GOT3 (cell line): Measurements from ENCODE around the gene MTHFD1L.

Experiments
- DNase-seq: peaks from one replicate; lab custom pipeline; 2025; ENCODE audit warnings: mixed read lengths; lab: John Stamatoyannopoulos, UW

The MTHFD1L gene

DNA sequence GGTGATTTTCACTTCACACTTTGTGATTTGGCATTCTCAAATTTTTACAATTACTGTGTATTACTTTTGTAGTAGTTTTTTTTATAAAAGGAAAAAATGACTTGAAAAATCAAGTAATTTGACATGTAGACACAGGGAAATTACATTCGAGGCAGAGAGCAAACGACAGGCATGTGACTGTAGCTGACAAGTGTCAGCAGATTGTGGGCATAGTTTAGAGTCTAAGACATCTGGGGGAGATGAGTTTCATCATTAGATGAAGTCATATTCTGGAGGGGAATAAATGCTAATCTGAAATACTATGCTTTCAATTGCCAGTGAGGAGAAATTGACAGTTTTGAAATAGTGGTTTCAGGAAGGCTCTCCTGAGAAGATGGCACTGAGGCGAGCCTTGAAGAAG is 126.0 kb downstream of the MTHFD1L start:
- no peak for DNase-seq

GRCh38 chr6:150992262-150992661 is 126.8 kb downstream of the MTHFD1L start:
- DNase-seq, result no peak

GRCh38 chr6:150992703-150993102 is 127.2 kb downstream of the MTHFD1L start:
- no peak for DNase-seq

GRCh38 chr6:150993253-150993652 is 127.8 kb downstream of the MTHFD1L start:
- DNase-seq, result no peak

DNA sequence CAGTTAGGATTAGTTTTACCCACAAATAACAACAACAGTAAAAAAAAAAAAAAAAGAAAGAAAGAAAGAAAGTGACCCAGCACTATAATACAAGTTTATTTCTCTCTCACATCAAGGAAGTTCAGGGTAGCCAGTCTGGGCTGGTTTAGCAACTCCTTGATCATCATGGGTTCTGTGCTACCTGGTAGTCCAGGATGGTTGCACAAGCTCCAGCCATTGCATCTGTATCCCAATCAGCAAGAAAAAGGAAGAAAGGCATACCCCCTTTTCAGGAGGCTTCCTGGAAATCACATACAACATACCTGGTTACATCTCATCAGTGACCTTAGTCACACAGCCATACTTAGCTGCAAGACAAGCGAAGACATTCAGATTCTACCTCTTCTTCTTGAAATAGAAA is 128.5 kb downstream of the MTHFD1L start:
- DNase-seq, result no peak

DNA sequence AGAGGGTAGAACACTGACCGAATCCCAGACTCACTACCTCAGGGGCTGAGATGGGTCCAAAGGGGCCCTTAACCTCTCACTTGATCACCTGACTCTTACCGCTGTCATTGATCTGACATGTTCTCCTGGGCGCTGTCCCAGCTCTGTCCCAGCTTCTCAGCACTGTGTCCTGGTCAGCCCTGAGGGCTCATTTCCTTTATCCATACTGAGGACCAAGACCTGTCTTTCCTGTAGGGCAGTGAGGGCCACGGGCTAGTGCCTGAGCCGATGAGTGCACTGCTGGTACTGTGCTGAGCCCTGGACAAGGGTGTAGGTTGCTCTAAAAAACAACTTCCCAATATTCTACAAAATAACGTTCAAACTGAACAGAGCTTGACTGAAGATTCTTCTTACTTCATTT is 131.5 kb downstream of the MTHFD1L start:
- no peak for DNase-seq

- no peak for DNase-seq
Observed at GRCh38 chr6:150999107-150999506, 133.6 kb downstream of the MTHFD1L start.

DNA sequence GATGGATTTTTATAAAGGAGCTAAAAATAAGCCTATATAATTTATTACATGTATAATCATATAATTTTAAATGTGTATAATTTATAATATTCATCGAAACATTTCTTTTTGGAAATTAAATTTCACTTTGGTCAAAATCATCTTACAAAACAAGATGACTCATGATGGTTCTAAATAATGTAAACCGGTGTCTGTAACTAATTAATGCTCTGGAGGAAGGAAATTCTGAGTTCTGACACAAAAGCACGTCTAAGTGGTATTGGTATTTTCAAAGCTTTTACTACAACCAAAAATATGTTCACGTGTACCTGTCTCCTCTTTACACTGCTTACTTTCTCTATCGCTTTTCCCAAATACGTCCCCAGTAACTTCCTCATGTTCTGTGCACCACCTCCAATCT is 134.1 kb downstream of the MTHFD1L start:
- DNase-seq, result no peak

DNA sequence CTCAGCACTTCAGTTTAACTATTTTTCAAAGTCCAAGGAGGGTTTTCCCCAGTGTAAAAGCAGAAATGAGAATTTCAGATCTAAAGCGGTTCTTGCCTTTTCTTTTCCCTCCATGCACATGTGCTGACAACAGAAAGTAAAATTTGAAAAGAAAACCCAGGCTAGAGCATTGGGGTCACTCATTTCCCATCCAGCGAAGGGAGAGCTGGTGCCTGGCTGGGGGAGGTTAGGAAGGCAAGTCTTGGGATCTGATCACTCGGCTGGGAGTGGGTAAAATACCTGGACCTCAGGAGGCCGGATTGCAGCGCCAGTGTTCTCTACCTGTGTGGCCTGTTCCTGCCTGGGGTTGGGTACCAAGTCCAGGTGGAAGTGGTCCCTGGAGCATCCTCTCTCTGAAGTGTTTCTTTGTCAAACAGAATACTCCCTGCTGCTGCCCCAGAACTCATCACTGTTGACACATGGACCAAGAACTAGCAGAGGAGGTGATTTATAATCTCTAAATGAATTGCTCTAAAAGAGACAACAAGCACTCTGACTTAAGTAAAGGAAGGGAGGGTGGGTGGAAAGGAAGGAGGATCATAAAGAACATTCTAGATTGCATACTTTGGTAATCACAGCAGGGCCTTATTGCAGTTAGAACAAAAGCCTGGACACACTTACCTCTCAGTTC is 136.0 kb downstream of the MTHFD1L start:
- DNase-seq, result no peak

GRCh38 chr6:151002057-151002450 is 136.6 kb downstream of the MTHFD1L start:
- DNase-seq, result no peak

DNA sequence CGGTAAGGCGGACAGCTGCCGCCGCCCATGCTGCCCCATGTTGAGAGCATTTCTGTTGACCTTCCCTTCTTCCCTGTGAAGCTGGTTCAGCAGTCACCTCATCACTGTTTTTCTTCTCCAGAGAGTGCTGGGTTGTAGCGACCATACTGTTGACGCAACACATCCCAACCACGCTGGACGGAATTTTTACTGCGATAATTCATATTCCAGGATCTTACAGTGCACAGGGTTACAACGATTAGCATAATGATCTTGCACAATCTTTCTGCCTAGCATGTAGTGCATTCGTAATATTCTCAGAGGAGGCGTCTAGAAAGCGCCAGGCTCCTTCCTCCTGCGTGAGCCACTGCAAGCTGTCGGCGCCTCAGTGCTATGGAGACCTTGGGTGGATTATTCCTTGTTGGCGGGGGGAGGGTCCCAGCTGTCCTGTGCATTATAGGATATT is 137.0 kb downstream of the MTHFD1L start:
- no peak for DNase-seq

- DNase-seq, result no peak
Observed at GRCh38 chr6:151004383-151005024, 139.0 kb downstream of the MTHFD1L start.

- no peak for DNase-seq
Observed at GRCh38 chr6:151005164-151005563, 139.7 kb downstream of the MTHFD1L start.

DNA sequence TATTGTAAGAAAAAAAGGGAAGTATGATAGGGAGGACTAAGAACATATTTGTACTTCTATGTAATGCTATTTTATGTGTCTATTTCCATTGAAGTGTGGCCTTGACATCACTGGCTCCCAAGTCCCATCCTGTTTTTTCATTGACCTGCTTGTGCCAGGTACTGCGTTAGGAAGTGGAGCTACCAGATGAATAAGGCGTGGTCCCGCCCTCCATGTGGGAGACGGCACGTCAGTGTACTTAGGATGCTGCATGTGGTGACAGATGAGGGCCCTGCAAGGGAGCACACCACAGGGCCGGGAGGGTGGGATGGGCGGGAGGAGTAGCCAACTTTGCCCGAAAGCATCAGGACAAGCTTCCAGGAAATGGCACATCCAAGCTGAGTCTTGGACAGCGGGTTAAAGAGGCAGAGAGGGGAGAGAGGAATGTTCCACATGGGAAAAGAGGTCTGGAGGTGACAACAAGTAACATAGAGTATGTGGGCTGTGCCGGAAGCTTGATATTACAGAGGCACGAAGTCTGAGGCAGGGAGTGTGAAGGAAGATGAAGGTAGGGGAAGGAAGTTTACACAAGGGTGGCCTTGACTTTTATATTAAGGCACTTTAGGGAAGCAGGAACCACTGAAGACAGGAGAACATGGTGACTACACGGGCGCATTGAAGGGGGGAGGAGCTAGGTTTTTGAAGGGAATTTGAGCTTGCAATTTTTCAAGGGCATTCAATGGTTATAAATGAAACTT is 140.6 kb downstream of the MTHFD1L start:
- no peak for DNase-seq

DNA sequence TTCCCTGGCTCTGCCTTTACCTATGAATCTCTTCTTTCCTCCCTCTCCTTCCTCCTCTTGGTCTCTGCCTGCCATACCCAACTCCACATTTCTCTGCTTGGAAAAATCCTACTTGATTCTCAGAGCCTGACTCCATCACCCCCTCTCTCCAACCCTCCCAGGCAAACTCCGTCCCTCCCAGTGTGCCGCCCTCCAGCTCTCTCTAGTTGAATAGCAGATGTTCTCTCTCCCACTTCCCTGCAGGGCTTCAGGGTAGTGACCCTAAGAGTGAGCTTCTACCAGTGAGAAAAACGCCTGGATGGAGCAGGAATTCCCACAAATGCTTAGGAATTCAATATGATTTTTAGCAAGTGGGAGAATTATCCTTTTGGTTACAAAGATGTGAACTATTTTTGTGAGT is 141.6 kb downstream of the MTHFD1L start:
- no peak for DNase-seq

GRCh38 chr6:151007922-151008321 is 142.4 kb downstream of the MTHFD1L start:
- DNase-seq, result no peak

- DNase-seq, result no peak
Observed at GRCh38 chr6:151008425-151008824, 142.9 kb downstream of the MTHFD1L start.

GRCh38 chr6:151009576-151009975 is 144.1 kb downstream of the MTHFD1L start:
- no peak for DNase-seq

GRCh38 chr6:151010071-151010470 is 144.6 kb downstream of the MTHFD1L start:
- DNase-seq, result no peak

GRCh38 chr6:151012321-151013294 is 147.1 kb downstream of the MTHFD1L start:
- DNase-seq, result no peak

DNA sequence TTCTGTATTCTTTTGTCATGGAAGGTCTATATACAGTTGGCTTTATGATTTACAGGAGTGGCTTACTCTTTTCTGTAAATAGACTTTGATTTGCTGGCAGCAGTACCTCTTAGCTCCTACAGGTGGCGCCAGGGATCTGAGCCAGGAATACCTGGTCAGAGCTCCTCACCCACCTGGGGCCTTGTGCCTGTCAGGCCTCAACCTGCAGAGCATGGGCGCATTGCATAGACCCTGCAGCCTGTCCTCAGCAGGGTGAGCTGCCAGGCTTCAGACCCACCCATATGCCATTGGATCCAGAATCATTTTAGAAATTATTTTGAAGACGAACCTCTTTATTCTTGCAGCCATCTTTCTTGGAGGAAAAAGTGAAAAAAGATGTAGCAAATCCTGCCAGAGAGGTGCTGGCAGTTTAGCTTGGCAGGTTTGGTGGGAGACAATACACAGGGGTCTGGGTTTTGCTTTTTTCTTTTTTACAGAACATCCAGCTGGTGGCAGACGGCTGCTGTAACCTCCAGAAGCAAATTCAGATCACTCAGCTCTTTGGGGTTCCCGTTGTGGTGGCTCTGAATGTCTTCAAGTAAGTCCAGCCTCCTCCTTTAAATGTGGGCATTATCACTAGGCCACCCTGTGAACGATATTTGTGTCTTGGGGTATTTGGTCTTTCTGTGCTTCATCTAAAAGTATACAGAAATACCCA is 149.1 kb downstream of the MTHFD1L start:
- no peak for DNase-seq
